Measurements from ENCODE around the gene MFNG.
A peak's percentile ranks its signal among the peaks of the same experiment; 100 is the strongest.

Gene MFNG

GRCh38 chr22:37519268-37520195, 33.3 kb upstream of the MFNG start, which contains the start of gene CARD10:
CARD10 (minus strand) TSS chr22:37519415; CDS start chr22:37519200, 215 bp downstream.
- no peak for DNase-seq (ENCODE audit: low read depth, low spot score)
- in situ Hi-C loops (cut with HindIII; ENCODE audit: low sequenced_read_pairs), result no loop called here
- H3K4me3 ChIP-seq (ENCODE audit: low read depth, low read length), result peak within 1 kb of the TSS; percentile 53
- TF ChIP-seq CTCF (IDR thresholded peaks at IDR 0.05; ENCODE audit: low read depth, low read length), result no peak

GRCh38 chr22:37518509-37519267, 32.5 kb upstream of the MFNG start:
- DNase-seq (ENCODE audit: low read depth, low spot score), result no peak
- H3K4me3 ChIP-seq (ENCODE audit: low read depth, low read length), result peak overlapping the region; percentile 53
- TF ChIP-seq CTCF (IDR thresholded peaks at IDR 0.05; ENCODE audit: low read depth, low read length), result no peak
- in situ Hi-C loops (cut with HindIII; ENCODE audit: low sequenced_read_pairs), result no loop called here

GRCh38 chr22:37517826-37518450, 31.8 kb upstream of the MFNG start:
- in situ Hi-C loops (cut with HindIII; ENCODE audit: low sequenced_read_pairs), result no loop called here
- peak overlapping the region; percentile 53 for H3K4me3 ChIP-seq (ENCODE audit: low read depth, low read length)
- DNase-seq (ENCODE audit: low read depth, low spot score), result no peak
- TF ChIP-seq CTCF (IDR thresholded peaks at IDR 0.05; ENCODE audit: low read depth, low read length), result no peak

GRCh38 chr22:37516456-37516855, 30.3 kb upstream of the MFNG start:
- no peak for TF ChIP-seq CTCF (IDR thresholded peaks at IDR 0.05; ENCODE audit: low read depth, low read length)
- H3K4me3 ChIP-seq (ENCODE audit: low read depth, low read length), result no peak overlapping the region
- no peak for DNase-seq (ENCODE audit: low read depth, low spot score)
- in situ Hi-C loops (cut with HindIII; ENCODE audit: low sequenced_read_pairs), result no loop called here

- TF ChIP-seq CTCF (IDR thresholded peaks at IDR 0.05; ENCODE audit: low read depth, low read length), result no peak
- in situ Hi-C loops (cut with HindIII; ENCODE audit: low sequenced_read_pairs), result no loop called here
These were observed 29.7 kb upstream of the MFNG start for GRCh38 chr22:37515901-37516300.

GRCh38 chr22:37514526-37515051, 28.4 kb upstream of the MFNG start:
- in situ Hi-C loops (cut with HindIII; ENCODE audit: low sequenced_read_pairs), result no loop called here
- no peak overlapping the region for H3K4me3 ChIP-seq (ENCODE audit: low read depth, low read length)
- no peak for TF ChIP-seq CTCF (IDR thresholded peaks at IDR 0.05; ENCODE audit: low read depth, low read length)
- no peak for DNase-seq (ENCODE audit: low read depth, low spot score)

More at GRCh38 chr22:37515901-37516300, 29.7 kb upstream of the MFNG start:
- no peak overlapping the region for H3K4me3 ChIP-seq (ENCODE audit: low read depth, low read length)
- DNase-seq (ENCODE audit: low read depth, low spot score), result no peak

Measured in astrocyte of the spinal cord (primary cell).